GM20000 (cell line): Measurements from ENCODE around the gene KIF21A.

Experiments
- DNase-seq: peaks from one replicate; pipeline ENCODE4 v3.0.0; 2012; ENCODE audit warnings: low spot score
- CTCF ChIP-seq: IDR thresholded peaks from 2 replicates; pipeline ENCODE4 v1.5.1; 2012; ENCODE audit warnings: mild to moderate bottlenecking, control low read depth; ENCODE audit errors: extremely low read depth, missing control alignments

KIF21A gene

GRCh38 chr12:39386335-39386734, 56.6 kb downstream of the KIF21A start:
- TF ChIP-seq CTCF, result no peak
- no peak for DNase-seq

GRCh38 chr12:39383114-39383513, 59.8 kb downstream of the KIF21A start:
- TF ChIP-seq CTCF, result no peak

GRCh38 chr12:39380090-39380489, 62.8 kb downstream of the KIF21A start:
- no peak for TF ChIP-seq CTCF
- DNase-seq, result no peak

More at GRCh38 chr12:39383114-39383513, 59.8 kb downstream of the KIF21A start:
- no peak for DNase-seq

GRCh38 chr12:39378341-39378740, 64.6 kb downstream of the KIF21A start:
- no peak for TF ChIP-seq CTCF
- no peak for DNase-seq

- no peak for DNase-seq
- no peak for TF ChIP-seq CTCF
These were observed 67.6 kb downstream of the KIF21A start for GRCh38 chr12:39375206-39375808.

GRCh38 chr12:39372929-39373328, 70.0 kb downstream of the KIF21A start:
- DNase-seq, result peak; percentile 7
- no peak for TF ChIP-seq CTCF

- no peak for TF ChIP-seq CTCF
- DNase-seq, result no peak
These were observed 70.6 kb downstream of the KIF21A start for GRCh38 chr12:39372204-39372925.
